UCSD-AML1 (cell line): ENCODE results near the gene TCP10L.
"Not testable (repeated sequence)": the region's sequence is repeated elsewhere in the genome, so short reads cannot be mapped to it uniquely, and the experiment has no call there.

Experiments used
- DNase-seq: peaks from one replicate; lab custom pipeline; 2025; ENCODE audit not compliant: unreplicated experiment; lab: John Stamatoyannopoulos, UW

Gene TCP10L

GRCh38 chr21:32587120-32587519, 1.8 kb upstream of the TCP10L start:
- DNase-seq: no peak

GRCh38 chr21:32585970-32586369, 647 bp upstream of the TCP10L start:
- no peak for DNase-seq

GRCh38 chr21:32584472-32584871, 851 bp downstream of the TCP10L start:
- no peak for DNase-seq

GRCh38 chr21:32581732-32582131, 3.6 kb downstream of the TCP10L start:
- no peak for DNase-seq

GRCh38 chr21:32580949-32581348, 4.4 kb downstream of the TCP10L start:
- DNase-seq: no peak

- no peak for DNase-seq
Measured at GRCh38 chr21:32578107-32578691, 7.1 kb downstream of the TCP10L start.

- no peak for DNase-seq
Measured at GRCh38 chr21:32576011-32576410, 9.3 kb downstream of the TCP10L start.

GRCh38 chr21:32574946-32575925, 10.1 kb downstream of the TCP10L start:
- DNase-seq: no peak

- no peak for DNase-seq
Measured at GRCh38 chr21:32572574-32573420, 12.5 kb downstream of the TCP10L start.

GRCh38 chr21:32570456-32570855, 14.9 kb downstream of the TCP10L start:
- no peak for DNase-seq

GRCh38 chr21:32569261-32570230, 15.8 kb downstream of the TCP10L start:
- DNase-seq: peak; percentile 77

GRCh38 chr21:32567626-32568025, 17.7 kb downstream of the TCP10L start:
- no peak for DNase-seq

GRCh38 chr21:32566741-32567389, 18.5 kb downstream of the TCP10L start:
- DNase-seq: no peak

- DNase-seq: no peak
Measured at GRCh38 chr21:32565856-32566465, 19.4 kb downstream of the TCP10L start.

GRCh38 chr21:32562915-32563314, 22.4 kb downstream of the TCP10L start:
- no peak for DNase-seq

GRCh38 chr21:32562426-32562825, 22.9 kb downstream of the TCP10L start:
- no peak for DNase-seq

GRCh38 chr21:32561476-32561875, 23.8 kb downstream of the TCP10L start:
- not testable (repeated sequence) for DNase-seq

GRCh38 chr21:32560896-32561295, 24.4 kb downstream of the TCP10L start:
- DNase-seq: no peak

- no peak for DNase-seq
Measured at GRCh38 chr21:32559006-32559610, 26.2 kb downstream of the TCP10L start.
